OCI-LY7 (cell line): ENCODE results near the gene DUSP9. TPM values are rescaled to one million over a fixed set of nuclear protein-coding genes. Genes with fewer than 3 reads are reported as not detected.

Source experiments
- BruUV-seq: library from RNA; stranded (reverse); fragments of 400-500 nt; replicated peaks from 2 replicates; lab custom pipeline; 2021; lab: Mats Ljungman, UMichigan
- CTCF ChIA-PET: fragments of 300-600 bp; sonication (Branson Sonifier 250); formaldehyde crosslinking; loops from one replicate; lab custom pipeline; 2022; ENCODE audit warnings: antibody characterized with exemption; ENCODE audit not compliant: unreplicated experiment; lab: Charles Lee
- POLR2A ChIA-PET: fragments of 300-600 bp; sonication (Branson Sonifier 250); formaldehyde crosslinking; loops from one replicate; lab custom pipeline; 2022; ENCODE audit warnings: antibody characterized with exemption; lab: Charles Lee
- DNase-seq: peaks from one replicate; pipeline ENCODE4 v3.0.0-alpha.2; 2015; ENCODE audit warnings: low spot score
- H2AFZ ChIP-seq: fragments of 200-600 bp; sonication (generic), shearing (Covaris generic); 2 replicates; pipeline ENCODE4 v1.6.1; 2014; ENCODE audit warnings: mild to moderate bottlenecking, antibody characterized with exemption, low read length, moderate library complexity
- H3K27ac ChIP-seq: fragments of 200-600 bp; sonication (generic); 2 replicates; pipeline ENCODE4 v1.5.1; 2014; ENCODE audit warnings: mixed run types, low read depth, mild to moderate bottlenecking, moderate library complexity, low read length, inconsistent platforms; ENCODE audit not compliant: poor library complexity, severe bottlenecking
- H3K36me3 ChIP-seq: fragments of 200-600 bp; sonication (generic); 2 replicates; pipeline ENCODE4 v1.6.1; 2014; ENCODE audit warnings: mild to moderate bottlenecking, antibody characterized with exemption, low read length, moderate library complexity, mixed read lengths; ENCODE audit not compliant: insufficient read depth
- H3K4me1 ChIP-seq: fragments of 200-600 bp; sonication (generic); 2 replicates; pipeline ENCODE4 v1.5.1; 2014; ENCODE audit warnings: mild to moderate bottlenecking, low read length; ENCODE audit not compliant: insufficient read depth, poor library complexity, severe bottlenecking
- H3K4me2 ChIP-seq: fragments of 200-600 bp; sonication (generic); 2 replicates; pipeline ENCODE4 v1.6.1; 2014; ENCODE audit warnings: mild to moderate bottlenecking, low read length
- H3K4me3 ChIP-seq: fragments of 200-600 bp; sonication (generic); 2 replicates; pipeline ENCODE4 v1.5.1; 2014; ENCODE audit warnings: mild to moderate bottlenecking, low read depth, low read length; ENCODE audit not compliant: poor library complexity, severe bottlenecking
- H3K79me2 ChIP-seq: fragments of 200-600 bp; sonication (generic); 2 replicates; pipeline ENCODE4 v1.6.1; 2016; ENCODE audit warnings: low read depth, mild to moderate bottlenecking, low read length, moderate library complexity, mixed read lengths; ENCODE audit not compliant: insufficient read depth
- H3K9me2 ChIP-seq: fragments of 200-600 bp; sonication (generic); 2 replicates; pipeline ENCODE4 v1.6.1; 2016; ENCODE audit warnings: mild to moderate bottlenecking, low read length, mixed read lengths; ENCODE audit not compliant: insufficient read depth
- H3K9me3 ChIP-seq: fragments of 200-600 bp; sonication (generic); 2 replicates; pipeline ENCODE4 v1.6.1; 2014; ENCODE audit warnings: mild to moderate bottlenecking, mixed run types, low read length, mixed read lengths
- H4K20me1 ChIP-seq: fragments of 200-600 bp; sonication (generic); 2 replicates; pipeline ENCODE4 v1.6.1; 2014; ENCODE audit warnings: mild to moderate bottlenecking, antibody characterized with exemption, low read length, moderate library complexity, mixed read lengths; ENCODE audit not compliant: insufficient read depth
- CTCF ChIP-seq: fragments of 200-600 bp; sonication (generic); conservative IDR thresholded peaks from 2 replicates; pipeline ENCODE4 v1.5.1; 2014; ENCODE audit warnings: mild to moderate bottlenecking, antibody characterized with exemption, low read length, moderate library complexity, mixed read lengths
- EZH2phosphoT487 ChIP-seq: fragments of 200-600 bp; sonication (generic); IDR thresholded peaks from 2 replicates; pipeline ENCODE4 v1.6.1; 2018; ENCODE audit warnings: low read depth, borderline replicate concordance, mild to moderate bottlenecking, mixed run types, antibody characterized with exemption, low read length, moderate library complexity, mixed read lengths
- intact Hi-C: fragments of 100-400 bp; cut with micrococcal nuclease; formaldehyde crosslinking; loops from one replicate; pipeline ENCODE4 v1.10.0; 2022; ENCODE audit not compliant: unreplicated experiment
- total RNA-seq, 2 experiments: library from RNA; depleted of rRNA in 1 of 2; stranded (reverse); fragments of >200 nt in 1 of 2; shearing (Covaris generic) in 1 of 2; gene quantifications; 2 replicates each; pipeline ENCODE4 v1.2.3, GENCODE V29; 2014 to 2022

Gene DUSP9
- total RNA-seq, 2 experiments from 2014 or later: not detected

DNA sequence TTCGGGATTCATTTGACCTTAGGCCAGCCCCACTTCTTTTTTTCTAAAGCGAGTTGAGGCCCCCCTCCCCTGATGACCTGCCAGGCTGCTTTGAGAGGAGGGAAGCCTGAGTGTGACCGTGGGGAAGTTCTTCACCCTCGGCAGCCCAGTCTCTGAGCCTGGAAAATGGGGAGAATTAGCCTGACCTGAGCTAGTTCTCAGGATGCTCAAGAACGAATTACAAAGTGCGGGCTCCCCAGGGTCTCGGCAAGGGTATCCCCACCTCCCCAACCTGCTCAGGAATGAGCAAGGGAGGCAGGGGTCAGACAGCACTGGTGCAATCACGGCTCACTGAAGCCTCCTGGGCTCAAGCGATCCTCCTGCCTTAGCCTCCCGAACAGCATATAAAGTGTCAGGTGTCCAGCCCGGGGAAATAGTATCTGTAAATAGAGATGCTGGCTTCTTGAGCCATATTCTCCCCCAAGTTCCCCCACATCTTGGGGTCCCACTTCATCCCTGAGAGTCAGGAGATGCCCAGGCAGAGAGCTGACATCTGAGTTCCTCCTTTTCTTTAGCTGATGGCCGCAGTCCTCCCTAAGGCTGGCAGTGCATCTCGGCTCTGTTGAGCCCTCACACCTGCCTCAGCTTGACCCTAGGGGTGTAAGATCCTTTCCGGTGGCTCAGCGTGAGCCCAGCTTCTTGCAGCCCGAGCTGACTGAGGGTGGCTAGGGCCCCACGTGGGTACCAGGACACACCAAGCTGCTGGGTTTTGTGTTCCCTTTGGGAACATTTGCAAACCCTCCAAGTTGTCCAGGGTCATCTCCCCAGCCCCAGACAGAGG, 1.6 kb downstream of the DUSP9 start:
- Histone ChIP-seq H3K9me2 (no peaks in the 10 kb centered on the region), H3K4me2 (no peak overlapping the region), H3K4me3 (no peak overlapping the region), H3K79me2 (no peaks in the 10 kb centered on the region), H3K27ac (no peak overlapping the region), H3K9me3 (no peaks in the 10 kb centered on the region), H2AFZ (no peak overlapping the region), H3K36me3 (no peaks in the 10 kb centered on the region), H4K20me1 (no peaks in the 10 kb centered on the region), H3K4me1 (no peaks in the 10 kb centered on the region)
- DNase-seq: no peak
- TF ChIP-seq CTCF (no peak), EZH2phosphoT487 (no peak)
- ChIA-PET POLR2A (no interaction called here), CTCF (no interaction called here)
- intact Hi-C loops: loop anchor here (1.0 kb wide), 2 partner anchors 93 to 109 kb away; no protein-coding TSS in a partner anchor
- BruUV-seq: no TSS peak

DNA sequence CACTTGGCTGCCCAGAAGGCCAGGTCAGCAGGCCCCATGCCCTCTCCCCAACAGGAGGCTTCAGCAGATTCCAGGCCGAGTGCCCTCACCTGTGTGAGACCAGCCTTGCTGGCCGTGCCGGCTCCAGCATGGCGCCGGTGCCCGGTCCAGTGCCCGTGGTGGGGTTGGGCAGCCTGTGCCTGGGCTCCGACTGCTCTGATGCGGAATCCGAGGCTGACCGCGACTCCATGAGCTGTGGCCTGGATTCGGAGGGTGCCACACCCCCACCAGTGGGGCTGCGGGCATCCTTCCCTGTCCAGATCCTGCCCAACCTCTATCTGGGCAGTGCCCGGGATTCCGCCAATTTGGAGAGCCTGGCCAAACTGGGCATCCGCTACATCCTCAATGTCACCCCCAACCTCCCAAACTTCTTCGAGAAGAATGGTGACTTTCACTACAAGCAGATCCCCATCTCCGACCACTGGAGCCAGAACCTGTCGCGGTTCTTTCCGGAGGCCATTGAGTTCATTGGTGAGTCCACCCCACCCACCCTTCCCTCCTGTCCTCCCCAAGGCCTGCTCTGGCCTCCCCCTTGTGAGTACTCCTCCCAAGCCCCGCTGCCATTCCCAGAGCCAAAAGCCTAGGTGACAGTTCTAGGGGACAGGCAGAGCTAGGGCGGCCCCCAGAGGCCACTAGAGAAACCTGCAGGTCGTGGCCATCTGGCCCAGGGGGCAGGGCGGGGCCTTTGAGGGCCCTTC, 2.3 kb downstream of the DUSP9 start:
- Histone ChIP-seq H3K36me3 (no peaks in the 10 kb centered on the region), H3K4me3 (no peak overlapping the region), H3K9me2 (no peaks in the 10 kb centered on the region), H2AFZ (no peak overlapping the region), H3K4me2 (no peak overlapping the region), H3K27ac (no peak overlapping the region), H3K4me1 (no peaks in the 10 kb centered on the region), H4K20me1 (no peaks in the 10 kb centered on the region), H3K79me2 (no peaks in the 10 kb centered on the region), H3K9me3 (no peaks in the 10 kb centered on the region)
- ChIA-PET POLR2A (no interaction called here), CTCF (interaction anchor here (0.5 kb wide), 1 partner anchor 176 kb away, joined by 5 read pairs; no protein-coding TSS in a partner anchor)
- peak; percentile 51 for DNase-seq
- BruUV-seq: no TSS peak
- intact Hi-C loops: loop anchor here (1.0 kb wide), 2 partner anchors 94 to 110 kb away; no protein-coding TSS in a partner anchor
- TF ChIP-seq CTCF (peak; percentile 61), EZH2phosphoT487 (no peak)
